GM18505 (cell line): ENCODE measurements around the gene PKP1.

ENCODE experiments used
- ATAC-seq: cut with Tn5 transposase; IDR thresholded peaks from one replicate; pipeline ENCODE4 v1.9.1; 2021; ENCODE audit not compliant: unreplicated experiment
- POLR2A ChIP-seq: IDR thresholded peaks from 4 replicates; pipeline ENCODE4 v1.6.1; 2011; ENCODE audit warnings: borderline replicate concordance; ENCODE audit not compliant: insufficient read depth, insufficient read length; ENCODE audit errors: extremely low read depth

PKP1 gene

GRCh38 chr1:201348211-201348566 is 64.9 kb downstream of the PKP1 start:
- ATAC-seq, result no peak

GRCh38 chr1:201349092-201349491 is 65.8 kb downstream of the PKP1 start:
- no peak for TF ChIP-seq POLR2A
- ATAC-seq, result no peak

More at GRCh38 chr1:201348211-201348566, 64.9 kb downstream of the PKP1 start:
- TF ChIP-seq POLR2A, result no peak

- no peak for TF ChIP-seq POLR2A
- ATAC-seq, result no peak
These were observed 67.0 kb downstream of the PKP1 start for GRCh38 chr1:201350361-201350725.

GRCh38 chr1:201350884-201351283 is 67.6 kb downstream of the PKP1 start:
- no peak for TF ChIP-seq POLR2A
- ATAC-seq, result no peak

- ATAC-seq, result no peak
- TF ChIP-seq POLR2A, result no peak
These were observed 68.3 kb downstream of the PKP1 start for GRCh38 chr1:201351617-201352016.

- no peak for ATAC-seq
- TF ChIP-seq POLR2A, result no peak
These were observed 70.1 kb downstream of the PKP1 start for GRCh38 chr1:201353186-201353940.

- no peak for ATAC-seq
- TF ChIP-seq POLR2A, result no peak
These were observed 71.0 kb downstream of the PKP1 start for GRCh38 chr1:201354151-201354900.

- ATAC-seq, result no peak
- TF ChIP-seq POLR2A, result no peak
These were observed 71.6 kb downstream of the PKP1 start for GRCh38 chr1:201354901-201355295.

- no peak for TF ChIP-seq POLR2A
- no peak for ATAC-seq
These were observed 72.2 kb downstream of the PKP1 start for GRCh38 chr1:201355471-201355870.

GRCh38 chr1:201356236-201356635 is 72.9 kb downstream of the PKP1 start:
- no peak for TF ChIP-seq POLR2A
- no peak for ATAC-seq

GRCh38 chr1:201356701-201357100 is 73.4 kb downstream of the PKP1 start:
- no peak for TF ChIP-seq POLR2A
- ATAC-seq, result no peak

- no peak for ATAC-seq
These were observed 73.9 kb downstream of the PKP1 start for GRCh38 chr1:201357211-201357610.

GRCh38 chr1:201357636-201358348 is 74.5 kb downstream of the PKP1 start:
- TF ChIP-seq POLR2A, result no peak
- no peak for ATAC-seq

More at GRCh38 chr1:201357211-201357610, 73.9 kb downstream of the PKP1 start:
- TF ChIP-seq POLR2A, result no peak
